Effector CD4-positive, alpha-beta T cell (primary cell): ENCODE results near the gene RAB5IF.
"Not testable (repeated sequence)": the region's sequence is repeated elsewhere in the genome, so short reads cannot be mapped to it uniquely, and the experiment has no call there.

ENCODE experiments used
- DNase-seq: peaks from one replicate; pipeline ENCODE4 v3.0.0-alpha.2; 2020
- total RNA-seq: gene quantifications from one replicate; lab custom pipeline; 2026; lab: John Stamatoyannopoulos, UW

The RAB5IF gene, protein sequence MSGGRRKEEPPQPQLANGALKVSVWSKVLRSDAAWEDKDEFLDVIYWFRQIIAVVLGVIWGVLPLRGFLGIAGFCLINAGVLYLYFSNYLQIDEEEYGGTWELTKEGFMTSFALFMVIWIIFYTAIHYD
- total RNA-seq: 8.8 reads per million, percentile 29 among the genes with 10 or more reads in this experiment

GRCh38 chr20:36605399-36606157 is at the start of gene RAB5IF:
TSS of gene RAB5IF (plus strand) at chr20:36605779. CDS start at chr20:36605952, 173 bp downstream.
- DNase-seq: peak; percentile 98

DNA sequence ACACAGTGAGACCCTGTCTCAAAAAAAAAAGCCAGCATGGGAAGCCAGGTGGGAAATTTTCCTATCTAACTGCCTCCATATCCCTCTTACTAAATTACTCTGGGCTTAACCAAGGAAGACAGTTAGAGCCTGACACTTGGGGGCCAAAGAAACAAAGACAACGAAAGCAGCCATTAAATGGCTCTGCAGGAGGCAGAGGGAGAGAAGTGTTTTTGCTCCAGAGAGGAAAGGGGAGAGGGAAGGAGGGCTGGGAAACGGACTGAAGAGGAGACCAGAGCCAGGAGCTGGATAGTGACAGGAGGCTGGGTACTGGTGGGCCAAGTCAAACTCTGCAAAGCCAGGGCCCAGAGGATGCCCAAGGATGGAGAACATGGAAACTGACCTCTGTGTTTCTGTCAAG is 42.9 kb upstream of the RAB5IF start:
- DNase-seq: no peak

GRCh38 chr20:36563374-36563773 is 42.2 kb upstream of the RAB5IF start:
- no peak for DNase-seq

- DNase-seq: not testable (repeated sequence)
Observed at GRCh38 chr20:36564078-36564725, 41.4 kb upstream of the RAB5IF start.

GRCh38 chr20:36564726-36565121 is 40.9 kb upstream of the RAB5IF start:
- DNase-seq: not testable (repeated sequence)

DNA sequence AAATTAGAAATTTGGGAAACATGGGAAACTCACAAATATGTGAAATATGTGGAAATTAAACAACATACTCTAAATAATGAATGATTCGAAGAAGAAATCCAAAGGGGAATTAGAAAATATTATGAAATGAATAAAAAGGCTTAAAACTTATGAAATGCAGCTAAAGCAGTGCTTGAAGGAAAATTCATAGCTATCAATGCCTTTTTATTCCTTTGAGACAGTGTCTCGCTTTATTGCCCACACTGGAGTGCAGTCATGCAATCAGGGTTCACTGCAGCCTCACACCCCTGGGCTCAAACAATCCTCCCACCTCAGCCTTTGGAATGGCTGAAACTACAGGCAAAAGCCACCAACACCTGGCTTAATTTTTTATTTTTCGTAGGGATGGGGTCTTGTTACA is 40.1 kb upstream of the RAB5IF start:
- no peak for DNase-seq

DNA sequence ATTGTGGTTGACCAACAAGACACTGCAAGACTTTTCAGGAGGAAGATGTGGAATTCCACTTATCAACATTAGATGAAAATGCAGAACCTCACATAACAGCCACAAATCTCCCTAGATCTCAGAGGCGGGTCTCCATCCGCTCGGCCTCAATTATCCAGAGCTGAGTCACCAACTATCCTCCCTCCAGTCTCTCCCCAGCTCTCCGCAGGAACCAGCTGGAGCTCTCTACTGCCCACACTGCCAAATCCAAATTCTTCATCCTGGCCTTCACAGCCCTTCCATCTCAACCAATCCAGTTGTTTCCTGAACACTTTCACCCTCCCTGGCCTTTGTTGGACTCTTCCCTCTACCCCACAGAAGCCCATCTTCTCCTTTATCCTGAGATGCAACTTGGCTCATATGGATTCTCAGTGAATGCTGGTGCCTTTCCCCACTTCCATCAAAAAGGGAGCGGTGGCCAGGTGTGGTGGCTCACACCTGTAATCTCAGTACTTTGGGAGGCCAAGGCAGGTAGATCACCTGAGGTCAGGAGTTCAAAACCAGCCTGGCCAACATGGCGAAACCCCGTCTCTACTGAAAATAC is 35.6 kb upstream of the RAB5IF start:
- DNase-seq: no peak

- no peak for DNase-seq
Observed at GRCh38 chr20:36571564-36572504, 33.7 kb upstream of the RAB5IF start.

- DNase-seq: peak; percentile 64
Observed at GRCh38 chr20:36572701-36573102, 32.9 kb upstream of the RAB5IF start.

GRCh38 chr20:36573103-36573797 is 32.3 kb upstream of the RAB5IF start, which contains the start of gene TGIF2:
TSS of gene TGIF2 (plus strand) at chr20:36573597. CDS start at chr20:36578775, 5,178 bp downstream.
- peak; percentile 87 for DNase-seq

DNA sequence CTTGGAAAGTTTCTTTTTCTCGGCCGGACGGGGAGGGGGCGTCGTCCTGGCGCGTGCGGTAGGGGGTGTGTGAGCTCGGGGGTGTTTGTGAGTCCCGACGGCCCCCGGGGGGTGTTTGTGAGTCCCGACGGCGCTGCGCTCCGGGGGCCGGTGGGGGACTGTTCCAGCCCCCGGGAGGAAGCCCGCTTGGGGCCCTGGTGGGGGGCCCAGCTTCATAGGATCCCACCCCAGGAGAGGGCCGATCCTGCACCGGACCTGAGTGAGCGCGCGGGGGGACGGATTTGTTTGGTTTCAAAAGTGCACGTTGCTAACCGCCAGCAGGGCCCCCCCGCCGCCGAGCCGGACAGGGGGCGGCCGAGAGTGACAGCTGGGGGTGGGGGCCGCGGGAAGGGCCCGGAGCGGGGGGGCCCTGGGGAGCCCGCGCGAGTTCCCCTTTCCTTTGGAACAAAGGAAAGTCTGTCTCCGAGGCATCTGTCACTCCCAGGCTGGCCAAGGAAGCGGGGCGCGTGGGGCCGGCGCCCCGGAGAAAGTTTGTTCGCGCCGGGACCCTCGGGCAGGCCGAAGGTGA is 31.7 kb upstream of the RAB5IF start:
- peak; percentile 18 for DNase-seq

GRCh38 chr20:36574366-36575135 is 31.0 kb upstream of the RAB5IF start:
- peak; percentile 38 for DNase-seq

DNA sequence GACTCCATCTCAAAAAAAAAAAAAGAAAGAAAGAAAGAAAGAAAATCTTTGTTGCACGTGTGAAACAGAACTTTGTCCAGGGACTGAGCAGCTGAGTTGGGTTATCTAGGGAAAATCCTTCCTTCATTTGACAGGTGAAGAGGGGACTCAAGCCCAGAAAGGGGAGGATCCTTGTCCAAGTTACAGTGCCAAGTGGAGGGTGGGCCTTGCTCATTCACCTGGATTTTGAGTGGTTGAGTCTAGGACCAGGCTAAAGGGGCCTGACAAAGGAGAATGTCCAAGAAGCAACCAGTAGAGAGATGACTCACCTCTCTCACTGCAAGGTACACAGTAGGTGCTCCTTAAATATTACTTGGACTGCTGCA is 29.5 kb upstream of the RAB5IF start:
- DNase-seq: no peak

GRCh38 chr20:36578356-36579041 is 27.1 kb upstream of the RAB5IF start:
- no peak for DNase-seq

- DNase-seq: no peak
Observed at GRCh38 chr20:36579996-36580545, 25.5 kb upstream of the RAB5IF start.

GRCh38 chr20:36582322-36582721 is 23.3 kb upstream of the RAB5IF start:
- DNase-seq: no peak

DNA sequence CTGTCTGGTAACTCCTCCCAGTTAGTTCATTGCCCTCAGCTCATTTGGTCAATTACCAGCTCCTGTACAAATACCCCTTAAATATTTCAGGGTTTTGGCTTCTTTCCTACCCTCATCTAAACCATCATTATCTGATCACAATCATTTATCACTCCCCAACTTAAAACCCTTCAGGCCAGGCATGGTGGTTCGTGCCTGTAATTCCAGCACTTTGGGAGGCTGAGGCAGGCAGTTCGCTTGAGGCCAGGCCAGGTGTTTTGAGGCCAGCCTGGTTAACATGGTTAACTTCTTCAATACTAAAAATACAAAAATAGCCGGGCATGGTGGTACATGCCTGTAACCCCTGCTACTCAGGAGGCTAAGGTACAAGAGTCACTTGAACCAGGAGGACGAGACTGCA is 22.8 kb upstream of the RAB5IF start:
- no peak for DNase-seq

GRCh38 chr20:36584018-36584481 is 21.5 kb upstream of the RAB5IF start:
- no peak for DNase-seq

GRCh38 chr20:36585410-36586125 is 20.0 kb upstream of the RAB5IF start:
- no peak for DNase-seq
